Ectodermal cell (in vitro differentiated cells): ENCODE data around the gene TEP1. TPM values are rescaled to one million over a fixed set of nuclear protein-coding genes. Genes with fewer than 3 reads are reported as not detected.
"Not testable (repeated sequence)": the region's sequence is repeated elsewhere in the genome, so short reads cannot be mapped to it uniquely, and the experiment has no call there.

ENCODE experiments used
- H3K27ac ChIP-seq: 2 replicates; pipeline ENCODE4 v1.7.0; 2013; ENCODE audit warnings: mild to moderate bottlenecking, low read depth, low read length; ENCODE audit not compliant: insufficient read depth, poor library complexity, severe bottlenecking
- H3K27me3 ChIP-seq: 2 replicates; pipeline ENCODE4 v1.7.0; 2013; ENCODE audit warnings: mild to moderate bottlenecking, low read length; ENCODE audit not compliant: insufficient read depth, control insufficient read depth, poor library complexity, severe bottlenecking
- H3K36me3 ChIP-seq: one replicate; pipeline ENCODE4 v1.7.0; 2013; ENCODE audit warnings: low read length; ENCODE audit not compliant: control insufficient read depth, insufficient read depth
- H3K4me1 ChIP-seq: one replicate; pipeline ENCODE4 v1.7.0; 2013; ENCODE audit warnings: low read length; ENCODE audit not compliant: control insufficient read depth, insufficient read depth
- H3K4me3 ChIP-seq: 2 replicates; pipeline ENCODE4 v1.7.0; 2013; ENCODE audit warnings: low read depth, low read length, control low read depth; ENCODE audit not compliant: insufficient read depth
- H3K9me3 ChIP-seq: 2 replicates; pipeline ENCODE4 v1.7.0; 2013; ENCODE audit warnings: mild to moderate bottlenecking, low read length, moderate library complexity; ENCODE audit not compliant: control insufficient read depth
- WGBS, 2 experiments: methylation state at CpG; one replicate each; pipeline ENCODE4 v1.1.7; 2013; ENCODE audit warnings: missing lambda C conversion rate in 2 of 2; 5-methylcytosine and 5-hydroxymethylcytosine counted together
- polyA plus RNA-seq, 4 experiments: library from polyadenylated mRNA; stranded (reverse); fragments of 50-300 nt; gene quantifications; one replicate each; pipeline ENCODE4 v1.2.3, GENCODE V29; 2013

TEP1 gene
- 10.8 TPM for polyA plus RNA-seq (2013, experiment 1 of 4)
- 16.6 TPM for polyA plus RNA-seq (2013, experiment 2 of 4)
- 7.6 TPM for polyA plus RNA-seq (2013, experiment 3 of 4)
- polyA plus RNA-seq (2013, experiment 4 of 4), result 12.9 TPM

DNA sequence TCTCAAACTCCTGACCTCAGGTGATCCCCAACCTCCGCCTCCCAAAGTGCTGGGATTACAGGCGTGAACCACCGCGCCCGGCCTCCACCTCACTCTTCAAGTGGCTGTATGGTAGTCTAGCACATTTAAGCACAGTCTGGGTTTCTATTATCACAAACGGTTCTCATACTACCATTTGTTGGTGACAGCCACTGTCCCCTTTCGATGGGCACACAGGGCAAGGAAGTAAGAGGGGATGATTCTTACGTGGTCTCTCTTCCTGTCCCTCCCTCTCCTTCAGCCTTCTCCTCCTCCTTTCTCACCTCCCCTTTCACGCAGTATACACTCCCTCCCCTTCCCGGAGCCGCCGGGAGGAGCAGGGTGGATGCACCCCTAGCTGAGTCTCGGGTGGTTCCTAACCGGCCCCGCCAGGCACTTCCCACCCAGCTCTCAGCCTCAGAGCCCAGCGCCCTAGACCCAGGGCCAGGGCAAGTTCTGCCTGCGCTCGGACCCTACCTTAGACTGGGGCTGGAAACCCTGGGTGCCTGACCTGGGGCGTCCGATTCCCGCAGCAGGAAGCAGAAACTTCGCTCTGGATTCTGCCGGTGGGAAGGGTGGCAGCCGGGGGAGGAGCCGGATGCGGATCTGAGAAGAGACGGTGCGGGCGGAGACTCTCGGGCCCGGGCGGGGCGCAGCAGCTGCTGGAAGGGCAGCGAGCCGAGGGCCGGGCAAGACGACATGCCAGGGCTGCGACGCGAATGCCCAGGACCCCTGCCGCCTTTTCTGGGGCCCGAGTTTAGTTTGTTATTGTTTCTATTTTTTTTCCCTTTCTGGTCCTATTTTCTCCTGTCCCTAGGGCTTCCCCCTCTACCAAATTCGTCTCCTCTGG is at the start of gene TEP1:
TEP1 (minus strand) TSS at position 626 of the 868 bp plus-strand sequence. CDS start 5,062 bp downstream, outside the sequence.
- Histone ChIP-seq H3K4me1 (peaks cover 4% of the 10 kb centered on the region), H3K4me3 (peak within 1 kb of the TSS; percentile 89), H3K36me3 (no peaks in the 10 kb centered on the region), H3K27me3 (no peaks in the 10 kb centered on the region), H3K27ac (peak within 1 kb of the TSS; percentile 78), H3K9me3 (no peaks in the 10 kb centered on the region)
- 0 to 1% methylated on average over 43 of the region's 43 CpGs for WGBS, 2 experiments

DNA sequence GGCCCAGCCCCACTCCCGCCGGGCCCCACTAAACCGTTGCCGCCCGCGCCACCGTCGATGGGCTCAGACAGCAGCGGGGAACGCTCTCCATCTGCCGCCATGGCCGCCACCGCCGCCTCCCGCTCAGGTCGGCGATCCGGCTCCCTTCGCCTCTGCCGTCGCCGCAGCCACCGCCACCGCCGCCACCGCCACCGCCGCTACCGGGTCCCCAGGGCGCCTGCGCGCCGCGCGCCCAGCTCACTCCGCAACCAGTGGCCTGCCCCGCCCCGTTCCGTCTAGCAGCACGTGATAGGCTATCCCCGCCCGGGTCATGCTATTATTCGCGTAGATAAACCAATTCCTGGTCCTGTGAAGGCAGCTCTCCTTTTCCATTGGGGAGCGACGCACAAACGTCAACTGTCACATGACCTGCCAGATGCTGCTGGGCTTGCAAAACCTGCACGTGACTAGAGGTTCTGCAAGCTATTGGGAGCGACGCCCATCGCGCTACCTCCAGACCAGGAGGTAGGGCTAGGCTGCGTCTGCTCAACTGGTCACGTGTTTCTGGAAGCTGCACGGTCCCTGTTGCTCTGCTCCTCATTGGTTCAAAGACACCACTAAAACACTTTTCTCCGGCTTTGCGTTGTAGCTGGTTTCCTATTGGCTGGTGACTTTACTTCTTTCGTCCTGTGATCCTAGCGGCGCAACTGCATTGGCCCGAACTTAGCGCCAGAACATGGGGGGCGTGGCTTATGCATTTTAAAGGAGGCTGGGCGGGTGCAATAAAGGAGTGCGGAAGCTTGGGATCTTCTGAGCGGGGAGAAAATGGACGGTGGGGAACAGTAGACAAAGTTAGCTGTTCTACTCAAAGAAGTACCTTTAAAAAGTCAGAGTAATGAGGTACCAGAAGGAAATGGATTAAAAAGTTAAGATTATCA is 48.2 kb upstream of the TEP1 start, which contains the start of gene PIP4P1:
PIP4P1 (minus strand) TSS at position 210 of the 917 bp plus-strand sequence; CDS start at position 101, 109 bp downstream.
- peak within 1 kb of the TSS; percentile 67 for H3K27ac ChIP-seq
- no peaks in the 10 kb centered on the region for H3K27me3 ChIP-seq
- no peaks in the 10 kb centered on the region for H3K9me3 ChIP-seq
- peaks cover 14% of the 10 kb centered on the region for H3K4me1 ChIP-seq
- 1% methylated on average over 67 of the region's 67 CpGs for WGBS, 2 experiments
- H3K36me3 ChIP-seq, result peaks cover 19% of the 10 kb centered on the region
- peak within 1 kb of the TSS; percentile 89 for H3K4me3 ChIP-seq

DNA sequence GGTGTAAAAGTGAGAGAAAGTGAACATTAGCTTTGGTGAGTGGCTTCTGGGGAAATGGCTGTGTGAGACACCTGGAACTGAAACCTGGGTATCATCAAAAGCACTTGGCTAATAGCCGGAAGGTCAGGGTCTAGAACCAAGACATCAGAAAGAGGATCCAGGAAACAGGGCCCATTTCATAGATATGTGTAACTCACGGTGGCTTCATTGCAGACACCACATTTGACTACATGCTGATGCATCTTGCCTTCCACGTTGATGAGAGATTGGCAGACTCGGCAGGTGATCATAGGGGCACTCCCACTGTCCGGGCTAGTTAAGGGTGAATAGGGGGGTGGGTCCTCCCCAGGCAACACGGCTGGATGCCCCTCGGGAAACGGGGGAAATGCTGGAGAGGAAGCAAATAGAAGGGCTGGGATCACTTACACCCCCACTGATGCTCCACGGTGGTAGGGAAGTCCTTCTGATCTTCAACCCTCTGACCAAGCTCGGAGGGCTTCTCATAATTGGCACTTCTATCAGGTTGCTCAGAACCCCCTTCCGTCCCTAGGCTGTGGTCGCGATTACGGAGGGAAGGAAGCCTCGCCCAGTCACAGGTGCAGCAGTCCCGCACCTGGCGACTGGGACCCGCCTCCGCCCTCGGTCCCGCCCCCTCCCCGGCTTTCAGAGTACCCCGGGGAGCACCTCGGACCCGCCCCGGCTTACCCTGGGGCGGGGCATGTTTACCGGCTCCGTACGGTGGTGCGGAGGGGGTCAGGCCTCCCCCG is 47.3 kb upstream of the TEP1 start:
- no peaks in the 10 kb centered on the region for H3K9me3 ChIP-seq
- 9 to 10% methylated on average over 32 of the region's 32 CpGs for WGBS, 2 experiments
- no peaks in the 10 kb centered on the region for H3K27me3 ChIP-seq
- peak overlapping the region; percentile 67 for H3K27ac ChIP-seq
- H3K4me1 ChIP-seq, result peaks cover 18% of the 10 kb centered on the region
- H3K36me3 ChIP-seq, result peaks cover 21% of the 10 kb centered on the region
- H3K4me3 ChIP-seq, result peak overlapping the region; percentile 89

DNA sequence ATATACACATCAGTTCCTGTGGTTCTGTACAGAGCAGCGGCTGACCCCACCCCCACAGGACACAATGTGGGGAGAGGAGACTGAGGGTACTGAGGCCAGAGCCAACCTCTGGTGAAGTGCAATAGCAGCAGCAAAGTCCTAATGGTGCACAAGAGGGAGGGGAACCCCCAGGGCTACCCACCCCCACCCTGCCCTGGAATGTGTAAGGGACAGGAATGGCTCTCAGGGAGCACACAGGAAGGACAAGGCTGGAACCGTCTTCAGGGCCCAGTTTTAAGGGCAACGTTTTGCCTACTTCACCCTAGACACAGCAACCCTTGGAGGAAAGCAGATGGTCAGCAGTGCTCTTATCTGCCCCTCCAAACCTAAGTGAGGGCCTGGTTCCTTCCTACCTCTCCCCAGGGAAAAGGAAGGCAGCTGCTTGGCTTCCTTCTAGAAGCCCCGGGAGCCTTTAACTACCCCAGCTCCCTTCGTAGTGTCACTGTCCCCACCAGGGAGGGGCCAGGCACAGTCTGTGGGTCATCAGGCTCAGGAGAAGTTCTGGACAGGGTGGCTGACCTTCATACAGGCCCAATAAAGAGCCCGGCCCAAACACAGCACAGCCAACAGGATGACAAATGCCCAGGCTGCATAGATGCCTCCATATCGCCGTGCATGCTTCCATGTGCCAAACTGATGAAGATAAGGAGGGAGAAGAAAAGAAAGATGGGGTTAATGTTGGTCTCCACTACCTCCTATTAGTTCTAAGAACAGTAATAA is 44.9 kb upstream of the TEP1 start:
- Histone ChIP-seq H3K36me3 (peaks cover 21% of the 10 kb centered on the region), H3K4me3 (no peak overlapping the region), H3K4me1 (peaks cover 18% of the 10 kb centered on the region), H3K27me3 (no peaks in the 10 kb centered on the region), H3K9me3 (no peaks in the 10 kb centered on the region), H3K27ac (no peak overlapping the region)
- WGBS, 2 experiments, result 89 to 94% methylated on average over 8 of the region's 8 CpGs

DNA sequence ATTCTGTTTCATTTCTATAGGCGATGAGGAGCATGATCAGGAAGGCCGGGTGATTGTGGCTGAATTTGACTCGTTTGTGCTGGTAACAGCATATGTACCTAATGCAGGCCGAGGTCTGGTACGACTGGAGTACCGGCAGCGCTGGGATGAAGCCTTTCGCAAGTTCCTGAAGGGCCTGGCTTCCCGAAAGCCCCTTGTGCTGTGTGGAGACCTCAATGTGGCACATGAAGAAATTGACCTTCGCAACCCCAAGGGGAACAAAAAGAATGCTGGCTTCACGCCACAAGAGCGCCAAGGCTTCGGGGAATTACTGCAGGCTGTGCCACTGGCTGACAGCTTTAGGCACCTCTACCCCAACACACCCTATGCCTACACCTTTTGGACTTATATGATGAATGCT is 43.7 kb upstream of the TEP1 start:
- WGBS, 2 experiments, result 93 to 97% methylated on average over 13 of the region's 13 CpGs
- no peak overlapping the region for H3K4me3 ChIP-seq
- H3K9me3 ChIP-seq, result no peaks in the 10 kb centered on the region
- no peaks in the 10 kb centered on the region for H3K27me3 ChIP-seq
- H3K27ac ChIP-seq, result no peak overlapping the region
- H3K36me3 ChIP-seq, result peaks cover 28% of the 10 kb centered on the region
- peaks cover 18% of the 10 kb centered on the region for H3K4me1 ChIP-seq

DNA sequence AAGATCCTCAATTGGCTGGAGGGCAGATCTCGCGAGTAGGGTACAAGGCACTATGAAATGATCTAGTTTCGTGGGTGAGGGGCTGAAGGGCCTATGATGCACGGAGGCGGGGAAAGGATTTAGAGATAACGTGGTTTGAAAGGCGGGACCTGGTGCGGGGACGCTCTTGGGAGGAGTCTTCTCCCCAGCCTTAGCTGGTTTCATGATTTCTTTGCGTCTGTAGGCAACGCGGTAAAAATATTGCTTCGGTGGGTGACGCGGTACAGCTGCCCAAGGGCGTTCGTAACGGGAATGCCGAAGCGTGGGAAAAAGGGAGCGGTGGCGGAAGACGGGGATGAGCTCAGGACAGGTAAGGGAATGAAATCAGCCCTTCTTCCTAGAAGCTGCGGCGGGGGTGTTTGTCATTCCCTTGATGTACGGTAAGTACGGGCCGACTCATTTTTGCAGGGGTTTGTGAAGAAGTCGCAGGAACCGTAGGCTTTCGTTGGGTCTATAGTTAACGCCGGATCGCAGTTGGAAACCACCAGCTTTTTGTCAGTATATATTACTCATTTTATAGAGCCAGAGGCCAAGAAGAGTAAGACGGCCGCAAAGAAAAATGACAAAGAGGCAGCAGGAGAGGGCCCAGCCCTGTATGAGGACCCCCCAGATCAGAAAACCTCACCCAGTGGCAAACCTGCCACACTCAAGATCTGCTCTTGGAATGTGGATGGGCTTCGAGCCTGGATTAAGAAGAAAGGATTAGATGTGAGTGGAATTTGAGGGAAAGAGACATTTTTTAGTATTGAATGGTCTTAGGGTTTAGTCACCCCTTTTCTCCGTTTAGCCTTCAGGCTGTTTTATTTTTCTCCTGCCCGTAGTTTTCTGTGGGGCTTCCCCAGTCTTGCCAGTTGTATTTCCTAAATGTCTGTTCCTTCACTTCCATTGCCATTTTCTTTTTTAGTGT is 42.3 kb upstream of the TEP1 start:
- Histone ChIP-seq H3K36me3 (peaks cover 34% of the 10 kb centered on the region), H3K4me1 (peaks cover 18% of the 10 kb centered on the region), H3K9me3 (no peaks in the 10 kb centered on the region), H3K27ac (peak overlapping the region; percentile 98), H3K27me3 (no peaks in the 10 kb centered on the region), H3K4me3 (peak overlapping the region; percentile 70)
- WGBS, 2 experiments, result 3% methylated on average over 39 of the region's 39 CpGs

DNA sequence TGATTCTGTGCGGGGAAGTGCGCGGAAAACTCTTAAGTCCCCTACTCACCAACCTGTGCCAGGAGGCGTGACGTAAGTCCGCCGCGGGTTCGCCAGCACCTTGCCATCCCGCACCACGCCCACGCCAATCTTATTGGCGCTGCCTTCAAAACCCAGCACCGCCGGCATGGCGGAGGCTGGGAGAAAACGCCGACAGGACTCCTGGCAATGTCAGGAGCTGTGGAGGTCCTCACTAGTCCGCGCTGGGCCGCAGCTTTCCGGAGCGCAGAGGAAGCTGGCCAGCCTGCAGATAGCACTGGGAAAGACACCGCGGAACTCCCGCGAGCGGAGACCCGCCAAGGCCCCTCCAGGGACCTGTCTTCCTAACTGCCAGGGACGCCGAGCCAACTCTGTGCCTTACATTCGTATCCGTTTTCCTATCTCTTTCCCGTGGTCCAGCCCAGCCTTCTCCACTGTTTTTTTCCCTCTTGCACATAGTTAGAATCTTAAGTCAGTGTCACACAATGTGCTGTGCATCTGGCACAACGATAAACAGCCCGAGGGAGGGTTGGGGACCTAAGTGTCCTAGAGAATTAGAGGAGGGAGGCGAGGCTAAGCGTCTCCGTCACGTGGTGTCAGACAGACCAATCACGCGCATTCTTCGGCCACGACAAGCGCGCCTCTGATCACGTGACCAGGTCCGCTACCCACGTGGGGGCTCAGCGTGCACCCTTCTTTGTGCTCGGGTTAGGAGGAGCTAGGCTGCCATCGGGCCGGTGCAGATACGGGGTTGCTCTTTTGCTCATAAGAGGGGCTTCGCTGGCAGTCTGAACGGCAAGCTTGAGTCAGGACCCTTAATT is 41.4 kb upstream of the TEP1 start, which contains the start of the genes APEX1 and OSGEP:
APEX1 (plus strand) TSS at position 711 of the 839 bp plus-strand sequence. CDS start 420 bp downstream, outside the sequence.
OSGEP (minus strand) TSS at position 297 of the 839 bp plus-strand sequence; CDS start at position 168, 129 bp downstream.
- Histone ChIP-seq H3K27me3 (no peaks in the 10 kb centered on the region), H3K4me3 (peak within 1 kb of the TSS; percentile 70), H3K36me3 (peaks cover 39% of the 10 kb centered on the region), H3K27ac (peak within 1 kb of the TSS; percentile 98), H3K4me1 (peaks cover 11% of the 10 kb centered on the region), H3K9me3 (no peaks in the 10 kb centered on the region)
- 0% methylated on average over 56 of the region's 56 CpGs for WGBS, 2 experiments

DNA sequence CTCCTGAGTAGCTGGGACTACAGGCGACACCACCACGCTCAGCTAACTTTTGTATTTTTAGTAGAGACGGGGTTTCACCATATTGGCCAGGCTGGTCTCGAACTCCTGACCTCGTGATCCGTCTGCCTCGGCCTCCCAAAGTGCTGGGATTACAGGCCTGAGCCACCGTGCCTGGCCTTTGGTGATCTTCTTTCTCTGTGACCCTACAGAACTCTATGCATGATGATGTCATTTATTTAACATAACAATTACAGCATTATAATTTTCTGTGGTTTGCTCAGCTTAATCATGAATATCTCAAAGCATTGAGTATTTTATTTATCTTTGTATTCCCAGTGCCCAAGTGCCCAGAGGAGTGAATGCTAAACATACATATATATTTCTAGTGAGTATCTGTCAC is 39.5 kb upstream of the TEP1 start:
- not testable (repeated sequence) for H3K27ac ChIP-seq, H3K9me3 ChIP-seq, H3K4me3 ChIP-seq, H3K27me3 ChIP-seq
- Histone ChIP-seq H3K4me1 (peaks cover 10% of the 10 kb centered on the region), H3K36me3 (peaks cover 50% of the 10 kb centered on the region)
- 86 to 91% methylated on average over 8 of the region's 8 CpGs for WGBS, 2 experiments
